HEK293 (cell line): ENCODE data around the gene ARHGAP42.
A peak's percentile ranks its signal among the peaks of the same experiment; 100 is the strongest.

Experiments
- CTCF ChIA-PET: fragments of 350-600 bp; formaldehyde crosslinking; extraction: SDS; loops from one replicate; lab custom pipeline; 2021; ENCODE audit warnings: antibody characterized with exemption; lab: Yijun Ruan, JAX
- POLR2A ChIA-PET: fragments of 300-600 bp; formaldehyde crosslinking; extraction: SDS; loops from one replicate; lab custom pipeline; 2020; ENCODE audit warnings: antibody characterized with exemption, inconsistent platforms; lab: Yijun Ruan, JAX
- H3K27ac ChIP-seq: fragments of 200-500 bp; sonication (Bioruptor generic); 2 replicates; pipeline ENCODE4 v1.5.1; 2014; ENCODE audit warnings: low read depth, low read length, control low read depth, inconsistent platforms; ENCODE audit errors: extremely low read depth
- H3K36me3 ChIP-seq, 2 experiments: fragments of 200-500 bp in 1 of 2; sonication (Bioruptor generic) in 1 of 2; 1 replicate in 1 of 2; 2 replicates in 1 of 2; pipeline ENCODE4 v1.5.1; 2014 to 2017; ENCODE audit warnings: inconsistent platforms in 2 of 2, low read length in 2 of 2; ENCODE audit not compliant: control insufficient read depth in 2 of 2, insufficient read depth in 1 of 2
- H3K4me1 ChIP-seq: fragments of 200-500 bp; sonication (Bioruptor generic); 2 replicates; pipeline ENCODE4 v1.5.1; 2014; ENCODE audit warnings: mild to moderate bottlenecking, low read length, inconsistent platforms; ENCODE audit not compliant: control insufficient read depth, insufficient read depth
- H3K4me3 ChIP-seq: 2 replicates; pipeline ENCODE4 v1.5.1; 2011; ENCODE audit warnings: low read depth, mild to moderate bottlenecking, control low read depth, low read length, moderate library complexity
- H3K9me3 ChIP-seq: fragments of 200-500 bp; sonication (Bioruptor generic); 2 replicates; pipeline ENCODE4 v1.5.1; 2014; ENCODE audit warnings: low read depth, low read length, inconsistent platforms; ENCODE audit not compliant: control insufficient read depth, insufficient read depth
- ELK4 ChIP-seq: IDR thresholded peaks from 2 replicates; pipeline ENCODE4 v1.6.1; 2011; ENCODE audit warnings: mild to moderate bottlenecking, low read depth, low read length, borderline replicate concordance
- YY2 ChIP-seq: fragments of 450-650 bp; formaldehyde crosslinking; IDR thresholded peaks from 2 replicates; pipeline ENCODE4 v1.5.1; 2016; ENCODE audit warnings: missing biosample characterization, missing genetic modification characterization
- ZNF488 ChIP-seq: fragments of 450-650 bp; formaldehyde crosslinking; IDR thresholded peaks from 2 replicates; pipeline ENCODE4 v1.5.1; 2016; ENCODE audit warnings: missing biosample characterization, missing genetic modification characterization
- ZNF514 ChIP-seq: fragments of 450-650 bp; formaldehyde crosslinking; IDR thresholded peaks from 2 replicates; pipeline ENCODE4 v1.5.1; 2016; ENCODE audit warnings: missing biosample characterization, missing genetic modification characterization
- ZNF530 ChIP-seq: fragments of 450-650 bp; formaldehyde crosslinking; IDR thresholded peaks from 2 replicates; pipeline ENCODE4 v1.5.1; 2016; ENCODE audit warnings: low read depth, missing biosample characterization, missing genetic modification characterization
- ZNF544 ChIP-seq: fragments of 450-650 bp; formaldehyde crosslinking; IDR thresholded peaks from 2 replicates; pipeline ENCODE4 v1.5.0; 2017; ENCODE audit warnings: missing biosample characterization, missing genetic modification characterization
- ZNF549 ChIP-seq: fragments of 450-650 bp; IDR thresholded peaks from 2 replicates; pipeline ENCODE4 v1.5.1; 2018; ENCODE audit warnings: missing biosample characterization, missing genetic modification characterization, mild to moderate bottlenecking, inconsistent platforms, moderate library complexity
- ZNF561 ChIP-seq: fragments of 450-650 bp; IDR thresholded peaks from 2 replicates; pipeline ENCODE4 v1.5.1; 2018; ENCODE audit warnings: missing biosample characterization, missing genetic modification characterization, borderline replicate concordance
- ZNF624 ChIP-seq: fragments of 450-650 bp; formaldehyde crosslinking; IDR thresholded peaks from 2 replicates; pipeline ENCODE4 v1.5.1; 2017; ENCODE audit warnings: missing biosample characterization, missing genetic modification characterization
- ZNF843 ChIP-seq: fragments of 450-650 bp; formaldehyde crosslinking; IDR thresholded peaks from 2 replicates; pipeline ENCODE4 v1.5.1; 2016; ENCODE audit warnings: missing biosample characterization, missing genetic modification characterization
- ZSCAN16 ChIP-seq: fragments of 450-650 bp; formaldehyde crosslinking; IDR thresholded peaks from 2 replicates; pipeline ENCODE4 v1.5.1; 2016; ENCODE audit warnings: missing biosample characterization, missing genetic modification characterization
- ZSCAN5A ChIP-seq: fragments of 450-650 bp; formaldehyde crosslinking; IDR thresholded peaks from 2 replicates; pipeline ENCODE4 v1.5.1; 2016; ENCODE audit warnings: missing biosample characterization, missing genetic modification characterization
- TF ChIP-seq, protein P1 (sequence below): fragments of 450-650 bp; formaldehyde crosslinking; IDR thresholded peaks from 2 replicates; pipeline ENCODE4 v1.5.1; 2017; ENCODE audit warnings: missing biosample characterization, missing genetic modification characterization
- TF ChIP-seq, protein P2 (sequence below): fragments of 450-650 bp; formaldehyde crosslinking; IDR thresholded peaks from 2 replicates; pipeline ENCODE4 v1.5.1; 2016; ENCODE audit warnings: missing biosample characterization, missing genetic modification characterization, low read depth
- TF ChIP-seq, protein P3 (sequence below): fragments of 450-650 bp; formaldehyde crosslinking; optimal IDR thresholded peaks from 2 replicates; pipeline ENCODE3; 2016; ENCODE audit warnings: missing biosample characterization, mild to moderate bottlenecking, missing genetic modification characterization
- TF ChIP-seq, protein P4 (sequence below): fragments of 450-650 bp; formaldehyde crosslinking; IDR thresholded peaks from 2 replicates; pipeline ENCODE4 v1.5.1; 2017; ENCODE audit warnings: missing biosample characterization, missing genetic modification characterization

The ARHGAP42 gene

DNA sequence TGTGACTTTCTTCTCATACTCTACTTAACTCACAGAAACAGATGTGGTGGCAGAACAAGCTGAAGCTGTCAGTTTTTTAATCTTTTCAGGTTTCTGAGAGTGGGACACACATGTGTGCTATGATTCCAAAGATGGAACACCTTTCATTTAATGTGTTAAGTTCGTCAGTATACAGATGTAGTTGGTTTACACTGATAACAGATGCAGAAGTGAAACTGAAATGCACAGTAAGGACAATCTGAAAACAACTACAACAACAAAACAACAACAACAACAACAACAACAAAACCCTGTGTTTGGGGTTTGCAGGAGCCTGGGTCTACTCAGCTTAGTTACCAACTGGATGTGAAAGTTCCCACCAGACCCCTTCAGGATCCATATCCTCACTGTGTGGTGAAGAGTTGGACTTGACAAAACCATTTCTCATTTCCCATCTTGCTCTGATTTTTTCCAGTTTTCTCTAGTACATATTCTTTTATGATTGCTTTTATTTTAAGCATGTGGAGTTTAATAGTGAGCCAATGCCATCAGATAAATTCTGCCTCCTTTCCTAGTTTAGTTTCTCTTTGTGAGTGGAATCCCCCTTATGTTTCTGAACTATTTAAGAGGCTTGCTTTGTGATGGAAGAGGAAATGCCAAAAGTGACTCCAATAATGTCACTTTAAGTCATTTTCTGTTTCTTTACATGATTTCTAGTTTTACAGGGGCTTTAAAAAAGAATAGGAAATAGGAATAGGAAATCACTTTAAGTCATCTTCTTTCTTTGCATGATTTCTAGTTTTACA is 47.8 kb downstream of the ARHGAP42 start:
- Histone ChIP-seq H3K27ac (no peak overlapping the region), H3K4me1 (peaks cover 11% of the 10 kb centered on the region; the same call in 1 of the 2 replicates), H3K4me3 (no peak overlapping the region), H3K9me3 (no peaks in the 10 kb centered on the region), H3K36me3 (no peaks in the 10 kb centered on the region)
- CTCF ChIA-PET: interaction anchor here (0.6 to 1.4 kb wide), 2 partner anchors 9 to 42 kb away, joined by 3 to 4 read pairs; no protein-coding TSS in a partner anchor
- TF ChIP-seq ZNF514 (tag by site-specific recombination) (no peak), ZNF530 (no peak), ZNF561 (tag by site-specific recombination) (no peak), YY2 (tag by site-specific recombination) (no peak), ZNF843 (tag by site-specific recombination) (no peak), ZNF549 (tag by site-specific recombination) (no peak), ZNF488 (tag by site-specific recombination) (no peak), ZSCAN16 (tag by site-specific recombination) (no peak)
- TF ChIP-seq, protein P1, sequence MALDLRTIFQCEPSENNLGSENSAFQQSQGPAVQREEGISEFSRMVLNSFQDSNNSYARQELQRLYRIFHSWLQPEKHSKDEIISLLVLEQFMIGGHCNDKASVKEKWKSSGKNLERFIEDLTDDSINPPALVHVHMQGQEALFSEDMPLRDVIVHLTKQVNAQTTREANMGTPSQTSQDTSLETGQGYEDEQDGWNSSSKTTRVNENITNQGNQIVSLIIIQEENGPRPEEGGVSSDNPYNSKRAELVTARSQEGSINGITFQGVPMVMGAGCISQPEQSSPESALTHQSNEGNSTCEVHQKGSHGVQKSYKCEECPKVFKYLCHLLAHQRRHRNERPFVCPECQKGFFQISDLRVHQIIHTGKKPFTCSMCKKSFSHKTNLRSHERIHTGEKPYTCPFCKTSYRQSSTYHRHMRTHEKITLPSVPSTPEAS (tag by site-specific recombination): no peak
- TF ChIP-seq, protein P2, sequence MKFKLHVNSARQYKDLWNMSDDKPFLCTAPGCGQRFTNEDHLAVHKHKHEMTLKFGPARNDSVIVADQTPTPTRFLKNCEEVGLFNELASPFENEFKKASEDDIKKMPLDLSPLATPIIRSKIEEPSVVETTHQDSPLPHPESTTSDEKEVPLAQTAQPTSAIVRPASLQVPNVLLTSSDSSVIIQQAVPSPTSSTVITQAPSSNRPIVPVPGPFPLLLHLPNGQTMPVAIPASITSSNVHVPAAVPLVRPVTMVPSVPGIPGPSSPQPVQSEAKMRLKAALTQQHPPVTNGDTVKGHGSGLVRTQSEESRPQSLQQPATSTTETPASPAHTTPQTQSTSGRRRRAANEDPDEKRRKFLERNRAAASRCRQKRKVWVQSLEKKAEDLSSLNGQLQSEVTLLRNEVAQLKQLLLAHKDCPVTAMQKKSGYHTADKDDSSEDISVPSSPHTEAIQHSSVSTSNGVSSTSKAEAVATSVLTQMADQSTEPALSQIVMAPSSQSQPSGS (tag by site-specific recombination): no peak
- TF ChIP-seq, protein P3, sequence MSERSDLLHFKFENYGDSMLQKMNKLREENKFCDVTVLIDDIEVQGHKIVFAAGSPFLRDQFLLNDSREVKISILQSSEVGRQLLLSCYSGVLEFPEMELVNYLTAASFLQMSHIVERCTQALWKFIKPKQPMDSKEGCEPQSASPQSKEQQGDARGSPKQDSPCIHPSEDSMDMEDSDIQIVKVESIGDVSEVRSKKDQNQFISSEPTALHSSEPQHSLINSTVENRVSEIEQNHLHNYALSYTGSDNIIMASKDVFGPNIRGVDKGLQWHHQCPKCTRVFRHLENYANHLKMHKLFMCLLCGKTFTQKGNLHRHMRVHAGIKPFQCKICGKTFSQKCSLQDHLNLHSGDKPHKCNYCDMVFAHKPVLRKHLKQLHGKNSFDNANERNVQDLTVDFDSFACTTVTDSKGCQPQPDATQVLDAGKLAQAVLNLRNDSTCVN (tag by site-specific recombination): no peak
- TF ChIP-seq, all 188 proteins: peak for 0
- POLR2A ChIA-PET: no interaction called here

DNA sequence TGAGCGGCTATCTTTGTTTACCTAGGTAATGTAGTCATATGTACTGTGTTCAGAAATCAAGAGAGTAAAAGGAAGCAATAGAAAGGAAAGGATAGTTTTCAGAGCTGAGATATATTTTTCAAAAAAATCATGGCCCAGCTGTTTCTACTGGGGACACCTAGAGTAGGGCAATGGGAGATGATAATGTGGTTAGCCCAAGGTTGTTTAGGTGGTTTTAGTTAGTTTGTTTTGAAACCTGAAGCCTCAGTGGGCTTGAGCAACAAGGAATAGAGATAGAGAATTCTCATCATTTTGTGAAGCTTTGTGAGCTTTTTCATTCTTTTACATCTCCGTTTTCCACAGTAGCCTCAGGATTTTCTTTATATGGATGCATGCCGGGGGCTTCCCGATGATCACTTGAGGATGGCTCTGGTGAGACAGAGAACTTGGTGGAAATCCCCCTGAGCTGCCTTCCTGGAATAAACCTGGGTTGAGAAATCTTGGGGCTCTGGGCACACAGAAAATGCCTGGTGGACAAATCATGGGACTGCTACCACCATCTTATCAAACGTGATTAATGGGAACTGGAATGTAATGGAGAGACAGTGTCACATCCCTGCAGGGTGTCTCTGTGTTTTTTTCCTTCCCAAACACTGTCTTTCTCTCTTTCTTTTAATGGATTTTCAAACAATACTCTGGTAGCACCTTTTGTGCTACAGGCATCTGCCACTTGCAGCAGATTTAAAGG is 49.0 kb downstream of the ARHGAP42 start:
- no peaks in the 10 kb centered on the region for H3K9me3 ChIP-seq
- CTCF ChIA-PET: interaction anchor here (0.6 to 0.9 kb wide), 2 partner anchors 15 to 28 kb away, joined by 3 to 4 read pairs; no protein-coding TSS in a partner anchor
- TF ChIP-seq, protein P4, sequence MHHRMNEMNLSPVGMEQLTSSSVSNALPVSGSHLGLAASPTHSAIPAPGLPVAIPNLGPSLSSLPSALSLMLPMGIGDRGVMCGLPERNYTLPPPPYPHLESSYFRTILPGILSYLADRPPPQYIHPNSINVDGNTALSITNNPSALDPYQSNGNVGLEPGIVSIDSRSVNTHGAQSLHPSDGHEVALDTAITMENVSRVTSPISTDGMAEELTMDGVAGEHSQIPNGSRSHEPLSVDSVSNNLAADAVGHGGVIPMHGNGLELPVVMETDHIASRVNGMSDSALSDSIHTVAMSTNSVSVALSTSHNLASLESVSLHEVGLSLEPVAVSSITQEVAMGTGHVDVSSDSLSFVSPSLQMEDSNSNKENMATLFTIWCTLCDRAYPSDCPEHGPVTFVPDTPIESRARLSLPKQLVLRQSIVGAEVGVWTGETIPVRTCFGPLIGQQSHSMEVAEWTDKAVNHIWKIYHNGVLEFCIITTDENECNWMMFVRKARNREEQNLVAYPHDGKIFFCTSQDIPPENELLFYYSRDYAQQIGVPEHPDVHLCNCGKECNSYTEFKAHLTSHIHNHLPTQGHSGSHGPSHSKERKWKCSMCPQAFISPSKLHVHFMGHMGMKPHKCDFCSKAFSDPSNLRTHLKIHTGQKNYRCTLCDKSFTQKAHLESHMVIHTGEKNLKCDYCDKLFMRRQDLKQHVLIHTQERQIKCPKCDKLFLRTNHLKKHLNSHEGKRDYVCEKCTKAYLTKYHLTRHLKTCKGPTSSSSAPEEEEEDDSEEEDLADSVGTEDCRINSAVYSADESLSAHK (tag by site-specific recombination): peak; percentile 67; the same call in 1 of the 2 replicates
- TF ChIP-seq ZSCAN5A (no peak), ZNF549 (tag by site-specific recombination) (no peak), ZNF544 (tag by site-specific recombination) (no peak), ELK4 (no peak), ZNF624 (tag by site-specific recombination) (no peak)
- TF ChIP-seq, all 188 proteins: peak for 1
- Histone ChIP-seq H3K4me1 (peaks cover 14% of the 10 kb centered on the region; the same call in 1 of the 2 replicates), H3K36me3 (no peaks in the 10 kb centered on the region), H3K4me3 (no peak overlapping the region), H3K27ac (no peak overlapping the region)
- POLR2A ChIA-PET: no interaction called here
